K562 (cell line): ENCODE data around the gene DNPEP. TPM values are rescaled to one million over a fixed set of nuclear protein-coding genes. Genes with fewer than 3 reads are reported as not detected.
A peak's percentile ranks its signal among the peaks of the same experiment; 100 is the strongest.

Source experiments
- ATAC-seq: fragments of 200-7000 bp; cut with Tn5 transposase; 3 replicates; pipeline ENCODE4 v1.9.1; 2020; ENCODE audit warnings: moderate library complexity
- BruUV-seq: library from RNA; stranded (reverse); fragments of 400-500 nt; replicated peaks from 2 replicates; lab custom pipeline; 2021; lab: Mats Ljungman, UMichigan
- CTCF ChIA-PET: fragments of 300-600 bp; formaldehyde crosslinking; extraction: SDS; loops from one replicate; lab custom pipeline; 2021; ENCODE audit warnings: low intra/inter-chr PET ratio; lab: Yijun Ruan, JAX
- POLR2A ChIA-PET: fragments of 300-600, 350-650 bp; sonication (Branson Sonifier 250); formaldehyde crosslinking; extraction: SDS; loops from one replicate; lab custom pipeline; 2021; ENCODE audit warnings: antibody characterized with exemption, inconsistent platforms; lab: Yijun Ruan, JAX
- DNase-seq, 4 experiments: peaks; one replicate each; pipeline versions ENCODE4 v3.0.0 to v3.0.0-alpha.2; 2011 to 2018; ENCODE audit warnings: low spot score in 3 of 4, mixed read lengths in 3 of 4; ENCODE audit errors: extremely low read depth in 1 of 4
- FAIRE-seq: peaks from 2 replicates; lab custom pipeline; 2011; peaks lifted over from hg19 to GRCh38; lab: Jason Lieb, UNC
- H2AFZ ChIP-seq: 2 replicates; pipeline ENCODE4 v1.6.0; 2011; ENCODE audit warnings: low read depth, low read length, control low read depth, inconsistent platforms
- H3K27ac ChIP-seq: fragments of 200-600 bp; 3 replicates; pipeline ENCODE4 v1.8.0; 2011; ENCODE audit warnings: low read depth, mild to moderate bottlenecking, control low read depth, inconsistent platforms, low read length, moderate library complexity, mixed read lengths; ENCODE audit errors: extremely low read depth
- H3K27me3 ChIP-seq, 2 experiments: fragments of 300-600 bp in 1 of 2; 2 replicates in 1 of 2; 3 replicates in 1 of 2; pipeline versions ENCODE4 v1.6.0 to v1.8.0; 2011; ENCODE audit warnings: inconsistent platforms in 2 of 2, low read length in 2 of 2, mild to moderate bottlenecking in 1 of 2, mixed read lengths in 1 of 2, moderate library complexity in 1 of 2; ENCODE audit not compliant: control insufficient read depth in 2 of 2, insufficient read depth in 2 of 2
- H3K36me3 ChIP-seq: fragments of 300-600 bp; 3 replicates; pipeline ENCODE4 v1.8.0; 2011; ENCODE audit warnings: mild to moderate bottlenecking, low read length, inconsistent platforms; ENCODE audit not compliant: control insufficient read depth, insufficient read depth
- H3K4me1 ChIP-seq, 2 experiments: fragments of 200-600 bp in 1 of 2; replicated peaks in 1 of 2; 2 replicates in 1 of 2; 3 replicates in 1 of 2; pipeline versions ENCODE4 v1.5.1 to v1.8.0; 2011; ENCODE audit warnings: inconsistent platforms in 2 of 2, low read length in 2 of 2, mild to moderate bottlenecking in 1 of 2, mixed read lengths in 1 of 2, moderate library complexity in 1 of 2; ENCODE audit not compliant: control insufficient read depth in 2 of 2, insufficient read depth in 2 of 2
- H3K4me2 ChIP-seq: 2 replicates; pipeline ENCODE4 v1.6.1; 2011; ENCODE audit warnings: low read length, control low read depth, inconsistent platforms, mixed read lengths; ENCODE audit not compliant: insufficient read depth
- H3K4me3 ChIP-seq: fragments of 200-600 bp; sonication (generic), shearing (Covaris generic); 2 replicates; pipeline ENCODE4 v1.5.1; 2016; ENCODE audit warnings: control low read depth, inconsistent platforms
- H3K79me2 ChIP-seq: fragments of 200-600 bp; 3 replicates; pipeline ENCODE4 v1.8.0; 2011; ENCODE audit warnings: low read length, inconsistent platforms; ENCODE audit not compliant: control insufficient read depth, insufficient read depth
- H3K9ac ChIP-seq, 2 experiments: 2 replicates each; pipeline versions ENCODE4 v1.6.0 to v1.6.1; 2011; ENCODE audit warnings: low read depth in 2 of 2, low read length in 2 of 2, control low read depth in 1 of 2, inconsistent platforms in 1 of 2, mild to moderate bottlenecking in 1 of 2, mixed read lengths in 1 of 2; ENCODE audit not compliant: insufficient read depth in 1 of 2
- H3K9me1 ChIP-seq: one replicate; pipeline ENCODE4 v1.6.0; 2011; ENCODE audit warnings: inconsistent platforms, mild to moderate bottlenecking, low read length, moderate library complexity; ENCODE audit not compliant: control insufficient read depth, insufficient read depth
- H3K9me3 ChIP-seq: replicated peaks from 2 replicates; pipeline ENCODE4 v1.5.1; 2011; ENCODE audit warnings: low read depth, low read length, inconsistent platforms; ENCODE audit not compliant: control insufficient read depth, insufficient read depth
- H4K20me1 ChIP-seq: replicated peaks from 2 replicates; pipeline ENCODE4 v1.6.1; 2011; ENCODE audit warnings: low read length, inconsistent platforms, mixed read lengths; ENCODE audit not compliant: control insufficient read depth, insufficient read depth
- KLF16 ChIP-seq: IDR thresholded peaks from 2 replicates; pipeline ENCODE4 v1.6.1; 2016; ENCODE audit warnings: antibody characterized with exemption
- MCM3 ChIP-seq: fragments of 450-650 bp; IDR thresholded peaks from 2 replicates; pipeline ENCODE4 v1.6.1; 2016
- PATZ1 ChIP-seq: fragments of 250-450 bp; sonication (Bioruptor Pico); IDR thresholded peaks from 2 replicates; pipeline ENCODE4 v1.5.0; 2020; ENCODE audit warnings: mild to moderate bottlenecking, borderline replicate concordance
- TBL1XR1 ChIP-seq, 2 experiments: IDR thresholded peaks; 2 replicates each; pipeline ENCODE4 v1.6.1; 2012; ENCODE audit warnings: improper control_type of control experiment in 2 of 2, low read length in 2 of 2, mild to moderate bottlenecking in 1 of 2
- WGBS: fragments of 100-300 bp; shearing (Covaris generic); methylation state at CpG from one replicate; pipeline ENCODE4 v1.1.6; 2016; ENCODE audit warnings: low coverage, mixed read lengths; ENCODE audit not compliant: insufficient coverage; ENCODE audit errors: missing lambda C conversion rate; 5-methylcytosine and 5-hydroxymethylcytosine counted together
- in situ Hi-C: fragments of 300-500 bp; cut with MboI; formaldehyde crosslinking; loops from 4 replicates; pipeline ENCODE4 v1.15.0; 2018; ENCODE audit warnings: inconsistent platforms, mixed read lengths
- intact Hi-C: fragments of 100-400 bp; cut with micrococcal nuclease; formaldehyde crosslinking; loops from 2 replicates; pipeline ENCODE4 v1.14.2; 2022
- polyA plus RNA-seq, 8 experiments: library from polyadenylated mRNA; depleted of rRNA in 4 of 8; stranded (reverse) in 5 of 8; unstranded in 3 of 8; fragments of >200 nt; fragmentation: Nextera tagmentation in 2 of 8; fragmentation: Illumina TruSeq in 1 of 8; extraction: Ambion mirVana in 2 of 8; extraction: Trizol in 1 of 8; gene quantifications; 2 replicates each; pipeline versions ENCODE4 v1.2.1 to v1.2.3, GENCODE V29; 2011 to 2014; ENCODE audit warnings: inconsistent platforms in 1 of 8, missing spikeins in 1 of 8
- total RNA-seq, 7 experiments: library from RNA; depleted of rRNA in 6 of 7; stranded (reverse); fragments of >200 nt in 6 of 7; fragmentation: Illumina TruSeq in 2 of 7; extraction: Trizol in 2 of 7; gene quantifications; 2 replicates each; pipeline versions ENCODE4 v1.2.1 to v1.2.3, GENCODE V29; 2011 to 2021; ENCODE audit warnings: low replicate concordance in 1 of 7
- TF ChIP-seq, protein P1 (sequence below): fragments of 200-400 bp; formaldehyde crosslinking; IDR thresholded peaks from 2 replicates; pipeline ENCODE4 v1.6.1; 2017; ENCODE audit warnings: mild to moderate bottlenecking, low read depth, low read length, moderate library complexity
- TF ChIP-seq, protein P2 (sequence below), 2 experiments: IDR thresholded peaks; 2 replicates each; pipeline ENCODE4 v1.6.1; 2011; ENCODE audit warnings: borderline replicate concordance in 1 of 2, control low read depth in 1 of 2, low read depth in 1 of 2, low read length in 1 of 2, mild to moderate bottlenecking in 1 of 2, mixed read lengths in 1 of 2, moderate library complexity in 1 of 2; ENCODE audit not compliant: insufficient read depth in 1 of 2, insufficient read length in 1 of 2, poor library complexity in 1 of 2, severe bottlenecking in 1 of 2; ENCODE audit errors: extremely low read depth in 1 of 2

DNPEP gene
- total and polyA plus RNA-seq, 9 of the 15 experiments (the other 6 are each of a cell fraction or from before 2014, with no cell fraction given): 34.6 to 71.4 (median 45.5) TPM

DNA sequence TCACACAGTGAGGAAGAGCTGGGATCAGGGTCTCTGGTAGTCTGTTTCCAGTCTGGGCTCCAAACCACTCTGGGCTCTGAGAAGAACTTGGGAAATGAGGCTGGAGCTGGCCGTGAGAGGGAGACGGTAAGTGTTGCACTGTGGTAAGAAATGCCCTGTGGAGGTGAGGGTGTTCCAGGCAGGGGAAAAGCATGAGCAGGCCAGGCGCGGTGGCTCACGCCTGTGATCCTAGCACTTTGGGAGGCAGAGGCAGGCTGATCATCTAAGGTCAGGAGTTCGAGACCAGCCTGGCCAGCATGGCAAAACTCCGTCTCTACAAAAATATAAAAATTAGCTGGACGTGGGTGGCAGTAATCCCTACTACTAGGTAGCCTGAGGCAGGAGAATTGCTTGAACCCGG is 16.1 kb upstream of the DNPEP start:
- intact Hi-C loops: loop anchor here (1.0 to 5.0 kb wide), 4 partner anchors 30 to 238 kb away; partner anchors contain the start of gene SPEG
- DNase-seq (no peak), ATAC-seq (no peak), FAIRE-seq (no peak)
- POLR2A ChIA-PET: interaction anchor here (0.6 kb wide), 2 partner anchors 13 kb away, joined by 3 to 5 read pairs; no protein-coding TSS in a partner anchor
- BruUV-seq: no TSS peak
- H3K36me3 ChIP-seq: no peaks in the 10 kb centered on the region
- in situ Hi-C loops: loop anchor here (5.0 kb wide), 1 partner anchor 33 kb away; no protein-coding TSS in a partner anchor
- CTCF ChIA-PET: interaction anchor here (2.6 to 3.0 kb wide), 2 partner anchors 29 to 127 kb away, joined by 21 to 25 read pairs; no protein-coding TSS in a partner anchor
- H3K9ac ChIP-seq: peak overlapping the region in 1 of 2 experiments; percentile 67; a peak in 1 of 4 replicates
- no peaks in the 10 kb centered on the region for H3K9me1 ChIP-seq
- H3K27ac ChIP-seq: no peak overlapping the region
- no peaks in the 10 kb centered on the region for H3K27me3 ChIP-seq
- H4K20me1 ChIP-seq: no peaks in the 10 kb centered on the region
- no peak overlapping the region for H3K4me3 ChIP-seq
- H3K4me1 ChIP-seq: peaks cover 18 to 22% of the 10 kb centered on the region in 2 experiments
- H3K79me2 ChIP-seq: no peaks in the 10 kb centered on the region
- 71% methylated on average over 7 of the region's 9 CpGs for WGBS
- no peak overlapping the region for H3K4me2 ChIP-seq
- H3K9me3 ChIP-seq: no peaks in the 10 kb centered on the region
- TF ChIP-seq TBL1XR1 (IDR thresholded peaks at IDR 0.05; ENCODE audit: low read length in 2 of 2): no peak
- no peak for TF ChIP-seq MCM3
- H2AFZ ChIP-seq: no peak overlapping the region

DNA sequence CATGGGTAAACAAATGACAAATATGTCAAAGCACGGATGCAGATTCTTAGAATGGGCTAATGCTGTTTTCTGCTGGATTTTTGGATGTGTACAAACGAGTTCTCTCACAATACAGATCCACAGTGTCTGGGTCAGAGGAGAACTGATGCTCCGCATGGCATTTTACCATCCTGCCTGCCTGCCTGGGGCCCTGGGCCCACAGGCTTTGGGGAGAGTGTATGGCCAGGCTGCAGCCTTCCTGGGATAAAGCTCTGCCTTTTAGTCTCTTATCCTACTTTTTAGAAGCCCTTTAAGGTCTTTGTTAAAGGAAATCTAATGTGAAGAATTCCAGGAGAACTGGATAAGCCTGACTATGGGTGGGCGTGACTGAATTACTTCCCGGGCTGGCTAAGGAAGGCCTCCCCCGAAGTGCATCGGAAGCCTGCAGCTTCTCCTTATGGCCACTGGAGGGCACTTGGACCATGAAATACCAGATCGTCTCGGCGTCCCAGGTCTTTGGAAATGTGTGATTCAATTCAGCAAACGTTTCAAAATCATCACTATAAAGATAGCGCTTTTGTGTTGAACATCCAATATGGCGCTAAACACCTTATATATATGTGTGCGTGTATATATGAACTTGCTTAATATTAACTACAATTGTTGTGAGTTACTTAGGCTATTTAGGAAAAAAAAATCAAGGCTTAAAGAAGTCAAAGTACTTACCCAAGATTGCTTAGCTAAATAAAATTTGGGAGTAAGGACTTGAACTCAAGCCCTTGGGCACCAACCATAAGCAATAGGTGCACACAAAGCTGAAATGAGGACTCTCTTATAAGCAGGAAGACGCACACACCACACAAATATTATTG is 15.2 kb upstream of the DNPEP start:
- H4K20me1 ChIP-seq: no peaks in the 10 kb centered on the region
- ATAC-seq (peak; percentile 83), FAIRE-seq (peak; percentile 96), DNase-seq (peak; percentile 68 to 81 (median 72))
- 18% methylated on average over 15 of the region's 15 CpGs for WGBS
- H3K27ac ChIP-seq: no peak overlapping the region
- H2AFZ ChIP-seq: peak overlapping the region; percentile 68
- H3K9me1 ChIP-seq: no peaks in the 10 kb centered on the region
- no peaks in the 10 kb centered on the region for H3K9me3 ChIP-seq
- H3K27me3 ChIP-seq: no peaks in the 10 kb centered on the region
- intact Hi-C loops (loop anchor here (1.0 to 5.0 kb wide), 4 partner anchors 31 to 239 kb away; partner anchors contain the start of gene SPEG), in situ Hi-C loops (loop anchor here (5.0 kb wide), 1 partner anchor 34 kb away; no protein-coding TSS in a partner anchor)
- H3K4me2 ChIP-seq: no peak overlapping the region
- ChIA-PET POLR2A (interaction anchor here (0.7 to 0.8 kb wide), 3 partner anchors 11 to 119 kb away, joined by 3 to 5 read pairs (median 3); no protein-coding TSS in a partner anchor), CTCF (interaction anchor here (0.5 to 3.0 kb wide), 5 partner anchors 30 to 240 kb away, joined by 3 to 25 read pairs (median 8); no protein-coding TSS in a partner anchor)
- peaks cover 17 to 18% of the 10 kb centered on the region in 2 experiments for H3K4me1 ChIP-seq
- H3K9ac ChIP-seq: no peak overlapping the region
- BruUV-seq: no TSS peak
- no peaks in the 10 kb centered on the region for H3K79me2 ChIP-seq
- no peaks in the 10 kb centered on the region for H3K36me3 ChIP-seq
- no peak overlapping the region for H3K4me3 ChIP-seq
- TF ChIP-seq, protein P1, sequence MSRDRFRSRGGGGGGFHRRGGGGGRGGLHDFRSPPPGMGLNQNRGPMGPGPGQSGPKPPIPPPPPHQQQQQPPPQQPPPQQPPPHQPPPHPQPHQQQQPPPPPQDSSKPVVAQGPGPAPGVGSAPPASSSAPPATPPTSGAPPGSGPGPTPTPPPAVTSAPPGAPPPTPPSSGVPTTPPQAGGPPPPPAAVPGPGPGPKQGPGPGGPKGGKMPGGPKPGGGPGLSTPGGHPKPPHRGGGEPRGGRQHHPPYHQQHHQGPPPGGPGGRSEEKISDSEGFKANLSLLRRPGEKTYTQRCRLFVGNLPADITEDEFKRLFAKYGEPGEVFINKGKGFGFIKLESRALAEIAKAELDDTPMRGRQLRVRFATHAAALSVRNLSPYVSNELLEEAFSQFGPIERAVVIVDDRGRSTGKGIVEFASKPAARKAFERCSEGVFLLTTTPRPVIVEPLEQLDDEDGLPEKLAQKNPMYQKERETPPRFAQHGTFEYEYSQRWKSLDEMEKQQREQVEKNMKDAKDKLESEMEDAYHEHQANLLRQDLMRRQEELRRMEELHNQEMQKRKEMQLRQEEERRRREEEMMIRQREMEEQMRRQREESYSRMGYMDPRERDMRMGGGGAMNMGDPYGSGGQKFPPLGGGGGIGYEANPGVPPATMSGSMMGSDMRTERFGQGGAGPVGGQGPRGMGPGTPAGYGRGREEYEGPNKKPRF: no peak
- TF ChIP-seq, protein P2, sequence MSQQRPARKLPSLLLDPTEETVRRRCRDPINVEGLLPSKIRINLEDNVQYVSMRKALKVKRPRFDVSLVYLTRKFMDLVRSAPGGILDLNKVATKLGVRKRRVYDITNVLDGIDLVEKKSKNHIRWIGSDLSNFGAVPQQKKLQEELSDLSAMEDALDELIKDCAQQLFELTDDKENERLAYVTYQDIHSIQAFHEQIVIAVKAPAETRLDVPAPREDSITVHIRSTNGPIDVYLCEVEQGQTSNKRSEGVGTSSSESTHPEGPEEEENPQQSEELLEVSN (IDR thresholded peaks at IDR 0.05; ENCODE audit: borderline replicate concordance in 1 of 2, extremely low read depth in 1 of 2, insufficient read depth in 1 of 2, insufficient read length in 1 of 2, low read depth in 1 of 2, low read length in 1 of 2, poor library complexity in 1 of 2, severe bottlenecking in 1 of 2): no peak
- TF ChIP-seq PATZ1 (CRISPR knock-in tag): no peak
- TF ChIP-seq KLF16: 0 out of 2 replicates have a peak, but pooled peaks have one; percentile 26
